ENCODE data around the gene STRADA. TPM values are rescaled to one million over a fixed set of nuclear protein-coding genes. Genes with fewer than 3 reads are reported as not detected.
A peak's percentile ranks its signal among the peaks of the same experiment; 100 is the strongest.

Gene STRADA
- total RNA-seq, 3 donors from 2014 or later, result 35.8 to 37.7 (median 35.9) TPM

GRCh38 chr17:63701456-63701820, 40.2 kb downstream of the STRADA start:
- Mint-ChIP-seq H3K36me3 (ENCODE audit: insufficient read depth) (peaks cover 12% of the 10 kb centered on the region), H3K9me3 (no peaks in the 10 kb centered on the region), H3K4me3 (peak overlapping the region; percentile 87), H3K27me3 (ENCODE audit: low read depth) (no peaks in the 10 kb centered on the region), H3K4me1 (ENCODE audit: low read depth) (peaks cover 71% of the 10 kb centered on the region)
- no peak for ATAC-seq
- DNase-seq, result no peak

- ATAC-seq (peak; percentile 9), DNase-seq (peak; percentile 39)
- Mint-ChIP-seq H3K4me1 (ENCODE audit: low read depth) (peaks cover 71% of the 10 kb centered on the region), H3K36me3 (ENCODE audit: insufficient read depth) (peaks cover 14% of the 10 kb centered on the region), H3K9me3 (no peaks in the 10 kb centered on the region), H3K27me3 (ENCODE audit: low read depth) (no peaks in the 10 kb centered on the region), H3K4me3 (peak overlapping the region; percentile 87)
Observed at GRCh38 chr17:63700528-63701455, 40.8 kb downstream of the STRADA start.

DNA sequence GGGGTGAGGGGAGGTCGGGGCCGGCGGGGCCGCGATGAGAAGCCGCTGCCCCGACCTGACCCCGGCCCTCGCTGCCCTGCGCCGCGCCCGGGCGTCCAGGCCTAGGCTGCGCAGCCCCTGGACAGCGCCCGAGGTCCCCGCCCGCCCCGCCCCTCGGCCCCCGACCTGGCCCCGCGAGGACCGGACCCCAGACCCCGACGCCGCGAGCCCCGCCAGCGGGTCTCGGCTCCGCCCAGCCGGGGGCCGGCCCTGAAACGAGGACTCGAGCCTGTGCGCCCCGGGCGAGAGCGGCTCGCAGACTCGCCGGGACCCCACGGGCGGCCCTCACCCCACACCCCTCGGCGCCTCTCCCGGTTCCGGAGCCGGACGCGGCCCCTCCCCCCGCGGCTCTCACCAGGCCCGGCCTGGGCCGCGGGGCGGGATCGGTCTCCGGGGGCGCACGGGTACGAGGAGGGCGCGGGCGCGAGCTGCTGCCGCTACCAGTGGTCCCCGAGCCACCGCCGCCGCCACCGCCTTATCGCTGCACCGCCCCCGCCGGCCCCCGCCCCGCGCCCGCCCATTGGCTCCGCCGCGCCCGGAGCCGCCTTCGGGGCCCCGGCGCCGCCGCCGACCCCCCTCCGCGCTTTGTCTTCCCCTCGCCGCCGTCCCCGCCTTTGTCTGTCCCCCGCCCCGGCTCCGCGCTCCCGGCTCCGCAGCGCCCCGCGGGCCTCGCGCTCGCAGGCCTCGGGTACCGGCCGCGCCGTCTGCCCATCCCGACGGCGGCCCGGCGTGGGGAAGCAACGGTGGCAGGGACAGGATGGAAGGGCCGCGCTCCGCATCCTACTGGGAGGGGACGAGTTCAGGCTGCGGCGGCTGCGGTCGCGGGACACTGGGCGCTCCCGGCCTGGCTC, 41.7 kb downstream of the STRADA start, which contains the start of gene LIMD2:
LIMD2 (minus strand) TSS at position 488 of the 890 bp plus-strand sequence. CDS start 827 bp downstream, outside the sequence.
- Mint-ChIP-seq H3K9me3 (no peaks in the 10 kb centered on the region), H3K4me3 (peak within 1 kb of the TSS; percentile 87), H3K4me1 (ENCODE audit: low read depth) (peaks cover 71% of the 10 kb centered on the region), H3K27me3 (ENCODE audit: low read depth) (no peaks in the 10 kb centered on the region), H3K36me3 (ENCODE audit: insufficient read depth) (peaks cover 10% of the 10 kb centered on the region)
- DNase-seq, result peak; percentile 84
- peak; percentile 31 to 35 for ATAC-seq

DNA sequence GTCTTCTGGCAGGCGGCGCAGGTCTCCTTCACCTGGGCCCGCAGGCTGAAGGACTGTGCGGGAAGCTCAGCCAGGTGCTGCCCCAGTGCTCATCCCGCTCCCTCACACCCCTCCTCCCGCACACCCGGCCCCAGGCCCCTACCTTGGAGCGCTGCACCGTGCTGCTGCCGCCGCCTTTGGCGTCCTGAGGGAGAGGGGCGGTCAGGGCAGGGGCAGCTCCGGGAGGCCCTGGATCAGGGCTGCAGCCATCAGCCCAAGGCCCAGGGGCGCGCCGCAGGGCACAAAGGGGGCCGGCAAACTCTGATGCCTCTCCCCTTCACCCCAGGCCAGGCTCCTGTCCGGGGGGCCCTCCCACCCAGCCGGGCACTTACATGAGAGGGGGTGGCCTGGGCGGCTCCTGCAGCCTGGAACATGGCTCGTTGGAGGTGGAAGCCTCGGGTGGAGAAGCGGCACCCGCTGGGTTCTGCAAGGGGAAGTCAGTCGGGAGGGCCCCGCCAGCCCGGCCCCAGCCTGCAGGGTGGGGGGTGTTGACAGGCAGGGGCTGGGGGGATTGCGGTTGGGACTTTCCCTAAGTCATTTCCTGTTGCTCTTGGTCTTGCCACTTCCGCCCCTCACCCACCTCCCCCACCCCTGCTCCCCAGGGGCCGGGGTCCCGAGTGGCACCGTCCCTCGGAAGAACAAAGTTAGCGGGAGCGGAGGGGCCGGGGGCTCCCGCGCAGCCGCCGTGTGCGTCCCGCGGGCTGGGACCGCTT, 42.5 kb downstream of the STRADA start:
- Mint-ChIP-seq H3K9me3 (no peaks in the 10 kb centered on the region), H3K36me3 (ENCODE audit: insufficient read depth) (peaks cover 10% of the 10 kb centered on the region), H3K27me3 (ENCODE audit: low read depth) (no peaks in the 10 kb centered on the region), H3K4me1 (ENCODE audit: low read depth) (peaks cover 75% of the 10 kb centered on the region), H3K4me3 (peak overlapping the region; percentile 82)
- ATAC-seq (peak; percentile 17 to 20), DNase-seq (peak; percentile 79)

- peaks cover 6% of the 10 kb centered on the region for H3K36me3 Mint-ChIP-seq (ENCODE audit: insufficient read depth)
- DNase-seq (no peak), ATAC-seq (no peak)
- peaks cover 73% of the 10 kb centered on the region for H3K4me1 Mint-ChIP-seq (ENCODE audit: low read depth)
- no peaks in the 10 kb centered on the region for H3K27me3 Mint-ChIP-seq (ENCODE audit: low read depth)
- peak overlapping the region; percentile 82 for H3K4me3 Mint-ChIP-seq
- no peaks in the 10 kb centered on the region for H3K9me3 Mint-ChIP-seq
Observed at GRCh38 chr17:63698381-63698885, 43.2 kb downstream of the STRADA start.

- Mint-ChIP-seq H3K27me3 (ENCODE audit: low read depth) (no peaks in the 10 kb centered on the region), H3K36me3 (ENCODE audit: insufficient read depth) (peaks cover 6% of the 10 kb centered on the region), H3K9me3 (no peaks in the 10 kb centered on the region), H3K4me3 (peak overlapping the region; percentile 82), H3K4me1 (ENCODE audit: low read depth) (peaks cover 73% of the 10 kb centered on the region)
- DNase-seq (peak; percentile 70), ATAC-seq (peak; percentile 39 to 44)
Observed at GRCh38 chr17:63697341-63698286, 44.0 kb downstream of the STRADA start.

GRCh38 chr17:63696381-63696961, 45.1 kb downstream of the STRADA start:
- no peaks in the 10 kb centered on the region for H3K9me3 Mint-ChIP-seq

DNA sequence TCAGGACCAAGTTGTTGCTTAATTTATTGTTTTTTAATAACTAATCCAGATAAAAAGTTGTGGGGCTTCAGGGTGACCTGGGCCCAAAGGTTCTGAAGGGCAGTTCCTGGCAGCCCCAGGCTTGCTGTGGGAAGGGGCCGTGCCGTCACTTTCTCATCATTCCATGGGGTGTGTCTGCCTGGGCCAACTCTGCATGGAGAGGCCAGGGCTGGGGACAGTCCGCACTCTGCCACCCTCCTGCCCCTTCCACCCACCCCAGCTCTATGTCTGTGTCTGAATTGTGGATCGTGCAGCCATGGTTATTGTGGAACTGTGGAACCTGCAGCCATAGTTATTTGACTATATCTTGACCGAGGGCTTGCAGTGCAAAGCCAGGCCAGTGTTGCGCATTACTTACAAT, 45.7 kb downstream of the STRADA start:
- H3K27me3 Mint-ChIP-seq (ENCODE audit: low read depth), result no peaks in the 10 kb centered on the region
- H3K4me3 Mint-ChIP-seq, result peak overlapping the region; percentile 17
- H3K4me1 Mint-ChIP-seq (ENCODE audit: low read depth), result peaks cover 58% of the 10 kb centered on the region
- no peaks in the 10 kb centered on the region for H3K9me3 Mint-ChIP-seq
- DNase-seq, result no peak
- no peak for ATAC-seq
- peaks cover 8% of the 10 kb centered on the region for H3K36me3 Mint-ChIP-seq (ENCODE audit: insufficient read depth)

More at GRCh38 chr17:63696381-63696961, 45.1 kb downstream of the STRADA start:
- DNase-seq (no peak), ATAC-seq (no peak)
- Mint-ChIP-seq H3K36me3 (ENCODE audit: insufficient read depth) (peaks cover 6% of the 10 kb centered on the region), H3K4me1 (ENCODE audit: low read depth) (peaks cover 64% of the 10 kb centered on the region), H3K4me3 (peak overlapping the region; percentile 82), H3K27me3 (ENCODE audit: low read depth) (no peaks in the 10 kb centered on the region)

DNA sequence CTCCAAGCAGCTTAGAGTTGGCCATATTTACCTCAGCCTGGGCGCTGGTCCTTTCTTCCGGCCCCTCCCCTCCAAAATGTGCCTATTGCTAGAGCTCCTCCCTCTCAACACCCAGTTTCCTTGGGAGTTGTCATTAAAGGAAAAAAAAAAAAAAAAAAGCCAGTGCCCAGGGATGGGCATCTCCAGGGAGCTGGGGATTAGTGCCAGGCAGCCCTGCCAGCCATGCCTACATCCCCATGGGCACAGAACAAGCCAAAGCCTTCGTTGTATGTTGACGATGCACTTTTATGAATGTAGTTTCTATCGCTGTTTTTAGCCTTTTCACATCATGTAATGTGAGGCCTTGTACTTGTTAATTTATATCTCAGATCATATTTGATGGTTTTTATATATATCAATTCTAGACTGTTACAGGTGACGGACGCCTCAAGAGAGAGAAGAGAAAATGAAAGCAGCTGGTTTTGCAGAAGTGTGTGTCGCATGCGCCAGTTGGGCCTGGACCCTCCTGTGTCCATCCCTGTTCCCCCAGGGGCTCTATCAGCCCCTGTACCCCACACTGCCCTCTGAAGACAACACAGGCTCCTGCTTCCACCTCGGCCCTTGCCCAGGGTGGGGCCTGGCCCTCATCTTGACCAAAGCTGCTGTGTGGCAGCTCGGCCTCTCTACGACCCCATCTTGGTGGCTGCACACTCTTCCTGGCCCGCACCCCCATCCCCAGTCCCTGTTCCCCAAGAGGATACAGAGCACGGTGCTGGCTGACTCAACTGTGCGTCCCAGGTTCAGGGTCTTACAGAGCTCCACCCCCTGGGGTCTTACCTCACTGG, 46.4 kb downstream of the STRADA start:
- H3K4me3 Mint-ChIP-seq, result peak overlapping the region; percentile 42
- DNase-seq, result no peak

GRCh38 chr17:63694229-63694949, 47.2 kb downstream of the STRADA start:
- no peaks in the 10 kb centered on the region for H3K27me3 Mint-ChIP-seq (ENCODE audit: low read depth)
- H3K4me3 Mint-ChIP-seq, result no peak overlapping the region
- H3K36me3 Mint-ChIP-seq (ENCODE audit: insufficient read depth), result peaks cover 19% of the 10 kb centered on the region
- no peaks in the 10 kb centered on the region for H3K9me3 Mint-ChIP-seq
- H3K4me1 Mint-ChIP-seq (ENCODE audit: low read depth), result peaks cover 57% of the 10 kb centered on the region
- ATAC-seq, result no peak
- DNase-seq, result no peak

More for the DNA sequence above, 46.4 kb downstream of the STRADA start:
- H3K27me3 Mint-ChIP-seq (ENCODE audit: low read depth), result no peaks in the 10 kb centered on the region
- H3K4me1 Mint-ChIP-seq (ENCODE audit: low read depth), result peaks cover 57% of the 10 kb centered on the region
- no peak for ATAC-seq
- peaks cover 14% of the 10 kb centered on the region for H3K36me3 Mint-ChIP-seq (ENCODE audit: insufficient read depth)
- no peaks in the 10 kb centered on the region for H3K9me3 Mint-ChIP-seq

DNA sequence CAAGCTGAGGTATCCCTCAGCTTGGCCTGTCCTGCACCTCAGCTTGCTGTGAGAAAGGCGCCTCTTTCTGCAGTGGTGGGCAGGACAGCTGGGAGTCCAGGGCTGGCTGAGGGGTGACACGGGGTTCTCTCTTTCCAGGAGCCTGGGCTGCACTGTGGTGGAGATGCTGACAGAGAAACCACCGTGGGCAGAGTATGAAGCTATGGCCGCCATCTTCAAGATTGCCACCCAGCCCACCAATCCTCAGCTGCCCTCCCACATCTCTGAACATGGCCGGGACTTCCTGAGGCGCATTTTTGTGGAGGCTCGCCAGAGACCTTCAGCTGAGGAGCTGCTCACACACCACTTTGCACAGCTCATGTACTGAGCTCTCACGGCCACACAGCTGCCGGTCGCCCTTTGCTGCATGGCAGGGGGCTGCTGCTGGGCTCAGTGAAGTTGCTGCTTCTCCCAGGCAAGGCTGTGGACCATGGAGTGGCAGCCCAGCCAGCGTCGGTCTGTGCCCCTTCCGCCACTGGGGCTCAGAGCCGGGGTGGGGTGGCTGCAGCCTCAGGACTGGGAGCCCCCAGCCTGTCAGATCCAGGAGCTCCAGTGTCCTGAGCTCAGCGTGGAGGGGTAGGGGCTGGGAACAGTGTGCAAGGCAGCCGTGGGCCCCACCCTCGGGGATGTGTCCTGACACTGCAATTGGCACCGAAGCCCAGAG, 48.0 kb downstream of the STRADA start:
- H3K36me3 Mint-ChIP-seq (ENCODE audit: insufficient read depth), result peaks cover 27% of the 10 kb centered on the region
- no peaks in the 10 kb centered on the region for H3K27me3 Mint-ChIP-seq (ENCODE audit: low read depth)
- H3K4me3 Mint-ChIP-seq, result no peak overlapping the region
- H3K9me3 Mint-ChIP-seq, result no peaks in the 10 kb centered on the region
- DNase-seq (no peak), ATAC-seq (no peak)
- H3K4me1 Mint-ChIP-seq (ENCODE audit: low read depth), result peaks cover 57% of the 10 kb centered on the region
